ENCODE results near the gene GLP2R. TPM values are rescaled to one million over a fixed set of nuclear protein-coding genes. Genes with fewer than 3 reads are reported as not detected.

Gene GLP2R
- total RNA-seq, 1 donor from 2014 or later, result not detected

GRCh38 chr17:9814337-9814945, 11.3 kb upstream of the GLP2R start:
- Histone ChIP-seq H3K9me3 (no peaks in the 10 kb centered on the region), H3K27ac (no peak overlapping the region), H3K36me3 (no peaks in the 10 kb centered on the region), H3K4me1 (no peaks in the 10 kb centered on the region), H3K4me3 (no peak overlapping the region), H3K27me3 (no peaks in the 10 kb centered on the region)
- intact Hi-C loops (cut with DNase I), result no loop called here
- DNase-seq (ENCODE audit: low spot score in 2 of 2), result no peak
- TF ChIP-seq CTCF (IDR thresholded peaks at IDR 0.05), result no peak

- TF ChIP-seq CTCF (IDR thresholded peaks at IDR 0.05), result no peak
- intact Hi-C loops (cut with DNase I), result no loop called here
- no peak overlapping the region for H3K4me3 ChIP-seq
- H3K36me3 ChIP-seq, result no peaks in the 10 kb centered on the region
- H3K4me1 ChIP-seq, result no peaks in the 10 kb centered on the region
- H3K9me3 ChIP-seq, result no peaks in the 10 kb centered on the region
- no peaks in the 10 kb centered on the region for H3K27me3 ChIP-seq
- H3K27ac ChIP-seq, result no peak overlapping the region
- no peak for DNase-seq (ENCODE audit: low spot score in 2 of 2)
Measured at GRCh38 chr17:9816472-9816871, 9.3 kb upstream of the GLP2R start.

GRCh38 chr17:9817086-9817485, 8.6 kb upstream of the GLP2R start:
- intact Hi-C loops (cut with DNase I), result no loop called here
- DNase-seq (ENCODE audit: low spot score in 2 of 2), result no peak
- no peak overlapping the region for H3K27ac ChIP-seq
- H3K9me3 ChIP-seq, result no peaks in the 10 kb centered on the region
- H3K36me3 ChIP-seq, result no peaks in the 10 kb centered on the region
- TF ChIP-seq CTCF (IDR thresholded peaks at IDR 0.05), result no peak
- H3K4me1 ChIP-seq, result no peaks in the 10 kb centered on the region
- no peaks in the 10 kb centered on the region for H3K27me3 ChIP-seq
- H3K4me3 ChIP-seq, result no peak overlapping the region

- Histone ChIP-seq H3K36me3 (no peaks in the 10 kb centered on the region), H3K4me3 (no peak overlapping the region), H3K27ac (no peak overlapping the region), H3K4me1 (no peaks in the 10 kb centered on the region), H3K27me3 (no peaks in the 10 kb centered on the region), H3K9me3 (no peaks in the 10 kb centered on the region)
- TF ChIP-seq CTCF (IDR thresholded peaks at IDR 0.05), result no peak
- DNase-seq (ENCODE audit: low spot score in 2 of 2), result no peak
- intact Hi-C loops (cut with DNase I), result no loop called here
Measured at GRCh38 chr17:9818760-9819159, 7.0 kb upstream of the GLP2R start.

- H3K4me3 ChIP-seq, result no peak overlapping the region
- intact Hi-C loops (cut with DNase I), result no loop called here
- H3K27me3 ChIP-seq, result no peaks in the 10 kb centered on the region
- no peaks in the 10 kb centered on the region for H3K36me3 ChIP-seq
- H3K27ac ChIP-seq, result no peak overlapping the region
- no peak for TF ChIP-seq CTCF (IDR thresholded peaks at IDR 0.05)
- no peak for DNase-seq (ENCODE audit: low spot score in 2 of 2)
- no peaks in the 10 kb centered on the region for H3K4me1 ChIP-seq
- no peaks in the 10 kb centered on the region for H3K9me3 ChIP-seq
Measured at GRCh38 chr17:9820448-9820847, 5.3 kb upstream of the GLP2R start.

- H3K4me1 ChIP-seq, result no peaks in the 10 kb centered on the region
- DNase-seq (ENCODE audit: low spot score in 2 of 2), result no peak
- no peaks in the 10 kb centered on the region for H3K27me3 ChIP-seq
- intact Hi-C loops (cut with DNase I), result no loop called here
- no peak within 1 kb of the TSS for H3K4me3 ChIP-seq
- H3K27ac ChIP-seq, result no peak within 1 kb of the TSS
- no peaks in the 10 kb centered on the region for H3K36me3 ChIP-seq
- no peak for TF ChIP-seq CTCF (IDR thresholded peaks at IDR 0.05)
- no peaks in the 10 kb centered on the region for H3K9me3 ChIP-seq
Measured at GRCh38 chr17:9821921-9822320, 3.8 kb upstream of the GLP2R start, which contains the start of gene GSG1L2. GSG1L2 (minus strand) TSS chr17:9822079; CDS start chr17:9822071, 8 bp downstream.
